NCI-H446 (cell line): ENCODE measurements around the gene OST4.
"Not testable (repeated sequence)": the region's sequence is repeated elsewhere in the genome, so short reads cannot be mapped to it uniquely, and the experiment has no call there.

ENCODE experiments used
- DNase-seq, 2 experiments: peaks; one replicate each; lab custom pipeline; 2025; lab: John Stamatoyannopoulos, UW

Gene OST4

GRCh38 chr2:27071277-27071989 lies at the start of gene OST4:
TSS of gene OST4 (minus strand) at chr2:27071654.
- DNase-seq = peak; percentile 70 to 95

- DNase-seq = not testable (repeated sequence)
Measured at GRCh38 chr2:27119330-27119670, 47.8 kb upstream of the OST4 start.

DNA sequence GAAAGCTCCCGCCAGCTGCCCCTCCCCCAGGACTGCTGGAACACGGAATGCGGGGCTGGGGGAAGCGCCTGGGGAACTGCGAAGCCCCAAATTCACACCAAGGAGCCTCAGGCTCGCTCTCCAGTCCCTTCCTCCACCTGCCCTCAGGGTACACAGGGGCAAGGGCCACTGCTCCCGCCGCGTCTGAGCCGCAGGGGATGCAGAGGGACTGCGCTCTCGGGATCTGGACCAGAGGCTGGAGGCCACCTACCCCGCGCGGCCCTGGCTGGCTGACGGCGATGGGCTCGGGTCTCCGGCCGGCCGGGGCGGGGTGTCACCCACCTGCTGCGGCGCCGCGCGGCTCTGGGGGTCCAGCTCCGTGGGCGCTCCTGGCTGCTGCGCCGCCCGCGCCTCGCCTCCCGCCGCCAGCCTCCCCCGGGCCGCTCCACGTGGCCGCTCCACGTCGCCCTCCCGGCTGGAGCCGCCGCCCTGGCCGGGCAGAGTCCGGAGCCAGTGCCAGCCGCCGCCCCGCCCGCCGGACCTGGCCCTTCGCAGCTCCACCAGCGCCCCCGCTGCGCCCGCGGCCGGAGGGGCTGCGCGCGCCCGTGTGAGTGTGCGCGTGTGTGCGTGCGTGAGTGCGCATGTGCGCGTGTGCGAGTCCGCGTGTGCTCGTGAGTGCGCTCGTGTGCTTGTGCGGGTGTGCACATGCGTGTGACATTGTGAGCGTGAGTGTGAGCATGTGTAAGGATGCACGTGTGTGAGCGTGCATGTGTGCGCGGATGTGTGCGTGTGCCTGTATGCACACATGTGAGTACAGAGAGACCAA lies 47.3 kb upstream of the OST4 start, which contains the start of gene CGREF1:
Gene CGREF1, minus strand, starts transcription at position 604 of the 805 bp plus-strand sequence. CDS start 14,762 bp downstream, outside the sequence.
- DNase-seq = peak in 1 of 2 experiments; percentile 66

- peak in 1 of 2 experiments; percentile 15 for DNase-seq
Measured at GRCh38 chr2:27117995-27118524, 46.6 kb upstream of the OST4 start.

GRCh38 chr2:27115519-27115918 lies 44.1 kb upstream of the OST4 start:
- DNase-seq = no peak

DNA sequence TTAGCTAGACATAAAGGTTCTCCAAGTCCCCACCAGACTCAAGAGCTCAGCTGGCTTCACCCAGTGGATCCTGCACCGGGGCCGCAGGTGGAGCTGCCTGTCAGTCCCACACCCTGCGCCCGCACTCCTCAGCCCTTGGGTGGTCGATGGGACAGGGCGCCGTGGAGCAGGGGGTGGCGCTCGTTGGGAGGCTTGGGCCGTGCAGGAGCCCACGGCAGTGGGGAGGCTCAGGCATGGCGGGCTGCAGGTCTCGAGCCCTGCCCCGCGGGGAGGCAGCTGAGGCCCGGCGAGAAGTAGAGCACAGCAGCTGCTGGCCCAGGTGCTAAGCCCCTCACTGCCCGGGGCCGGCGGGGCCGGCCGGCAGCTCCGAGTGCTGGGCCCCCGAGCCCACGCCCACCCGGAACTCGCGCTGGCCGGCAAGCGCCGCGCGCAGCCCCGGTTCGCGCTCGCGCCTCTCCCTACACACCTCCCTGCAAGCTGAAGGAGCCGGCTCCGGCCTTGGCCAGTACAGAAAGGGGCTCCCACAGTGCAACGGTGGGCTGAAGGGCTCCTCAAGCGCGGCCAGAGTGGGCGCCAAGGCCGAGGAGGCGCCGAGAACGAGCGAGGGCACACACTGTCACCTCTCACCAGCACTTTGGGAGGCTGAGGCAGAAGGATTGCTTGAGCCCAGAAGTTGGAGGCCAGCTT lies 40.1 kb upstream of the OST4 start:
- DNase-seq = not testable (repeated sequence)

- DNase-seq = not testable (repeated sequence)
Measured at GRCh38 chr2:27110603-27111352, 39.3 kb upstream of the OST4 start.

- no peak for DNase-seq
Measured at GRCh38 chr2:27109083-27109482, 37.6 kb upstream of the OST4 start.

GRCh38 chr2:27108221-27108620 lies 36.8 kb upstream of the OST4 start:
- no peak for DNase-seq

DNA sequence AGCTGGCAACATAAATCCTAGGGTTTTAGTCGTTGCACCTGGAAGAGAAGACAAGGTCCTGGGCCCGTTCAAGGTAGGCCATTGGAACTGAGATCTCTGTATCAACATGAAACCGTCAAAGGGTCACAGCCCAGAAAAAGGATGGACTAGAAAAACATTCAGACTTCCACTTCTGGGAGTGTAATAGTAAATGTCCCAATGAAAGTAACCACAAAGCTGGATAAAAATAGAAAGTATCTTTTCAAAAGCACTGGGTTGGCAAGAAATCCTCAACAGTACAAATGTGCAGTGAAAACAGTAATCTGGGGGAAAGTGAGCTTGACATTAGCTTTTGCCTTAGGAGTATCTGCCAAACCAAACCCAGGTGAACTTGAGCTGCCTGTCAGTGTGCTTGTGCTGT lies 34.5 kb upstream of the OST4 start:
- DNase-seq = no peak

DNA sequence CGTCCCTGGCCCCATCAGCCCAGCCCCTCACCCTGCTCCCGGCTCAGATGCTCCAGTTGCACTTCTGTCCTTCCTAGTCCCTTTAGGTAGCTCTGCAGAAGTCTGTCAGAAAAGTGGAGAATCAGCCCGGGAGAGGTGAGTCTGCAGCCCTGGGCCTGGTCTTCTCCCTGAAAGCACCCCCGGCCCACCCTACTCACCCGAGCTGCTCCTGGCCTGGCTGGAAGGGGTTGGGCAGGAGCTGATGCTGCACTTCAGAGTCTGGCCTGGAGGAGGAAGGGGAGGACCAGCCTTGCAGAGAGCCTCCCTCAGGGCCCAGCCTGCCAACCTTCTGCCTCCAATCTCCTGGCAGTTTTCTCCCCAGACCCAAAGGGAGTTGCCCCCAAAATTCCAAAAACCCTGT lies 30.9 kb upstream of the OST4 start:
- DNase-seq = no peak

- DNase-seq = no peak
Measured at GRCh38 chr2:27100036-27100435, 28.6 kb upstream of the OST4 start.

- no peak for DNase-seq
Measured at GRCh38 chr2:27099334-27099955, 28.0 kb upstream of the OST4 start.

DNA sequence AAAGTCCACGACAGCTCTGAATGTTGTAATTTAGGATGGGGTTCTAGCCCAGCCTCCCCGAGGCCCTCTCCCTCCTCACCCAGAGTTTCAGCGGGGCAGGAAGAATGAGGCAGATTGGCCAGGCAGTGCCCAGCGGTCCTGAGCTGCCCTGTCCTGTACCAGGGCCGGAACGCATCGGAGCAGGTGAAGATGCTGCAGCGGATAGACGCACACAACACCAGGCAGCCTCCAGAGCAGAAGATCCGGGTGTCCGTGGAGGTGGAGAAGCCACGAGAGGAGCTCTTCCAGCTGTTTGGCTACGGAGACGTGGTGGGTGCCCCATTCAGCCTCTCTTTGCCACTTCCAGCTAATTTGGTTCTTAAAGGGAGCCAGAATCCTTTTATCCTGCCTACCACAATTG lies 25.9 kb upstream of the OST4 start:
- no peak for DNase-seq

GRCh38 chr2:27096748-27097297 lies 25.4 kb upstream of the OST4 start:
- no peak for DNase-seq

- peak; percentile 54 to 77 for DNase-seq
Measured at GRCh38 chr2:27095745-27096651, 24.5 kb upstream of the OST4 start.

- no peak for DNase-seq
Measured at GRCh38 chr2:27095427-27095744, 23.9 kb upstream of the OST4 start.

- no peak for DNase-seq
Measured at GRCh38 chr2:27094353-27094984, 23.0 kb upstream of the OST4 start.
